MM.1S (cell line): ENCODE data around the gene ZNF101.
"Not testable (repeated sequence)": the region's sequence is repeated elsewhere in the genome, so short reads cannot be mapped to it uniquely, and the experiment has no call there.

ENCODE experiments used
- DNase-seq: peaks from one replicate; pipeline ENCODE4 v3.0.0-alpha.2; 2015
- H2AFZ ChIP-seq: fragments of 300-600 bp; sonication (generic); 2 replicates; pipeline ENCODE4 v1.6.0; 2016; ENCODE audit warnings: antibody characterized with exemption, low read length
- H3F3A ChIP-seq: fragments of 300-600 bp; sonication (generic); 2 replicates; pipeline ENCODE4 v1.6.1; 2016; ENCODE audit warnings: mild to moderate bottlenecking, antibody characterized with exemption, low read length, moderate library complexity, mixed read lengths; ENCODE audit not compliant: insufficient read depth
- H3K27ac ChIP-seq: fragments of 300-600 bp; sonication (generic); 2 replicates; pipeline ENCODE4 v1.5.1; 2016; ENCODE audit warnings: mild to moderate bottlenecking, low read length
- H3K27me3 ChIP-seq: fragments of 300-600 bp; sonication (generic); replicated peaks from 2 replicates; pipeline ENCODE4 v1.6.0; 2016; ENCODE audit warnings: low read length; ENCODE audit not compliant: insufficient read depth
- H3K36me3 ChIP-seq: fragments of 300-600 bp; sonication (generic); replicated peaks from 2 replicates; pipeline ENCODE4 v1.6.1; 2016; ENCODE audit warnings: mild to moderate bottlenecking, low read length, mixed read lengths; ENCODE audit not compliant: insufficient read depth
- H3K4me1 ChIP-seq: fragments of 300-600 bp; sonication (generic); 2 replicates; pipeline ENCODE4 v1.6.1; 2016; ENCODE audit warnings: low read length, mixed read lengths
- H3K4me2 ChIP-seq: fragments of 300-600 bp; sonication (generic); 2 replicates; pipeline ENCODE4 v1.6.0; 2016; ENCODE audit warnings: low read depth, low read length
- H3K4me3 ChIP-seq: fragments of 300-600 bp; sonication (generic); 2 replicates; pipeline ENCODE4 v1.5.1; 2016; ENCODE audit warnings: low read length, mixed read lengths
- H3K79me2 ChIP-seq: fragments of 300-600 bp; sonication (generic); 2 replicates; pipeline ENCODE4 v1.6.1; 2016; ENCODE audit warnings: mixed run types, low read length, mixed read lengths
- H3K9ac ChIP-seq: fragments of 300-600 bp; sonication (generic); 2 replicates; pipeline ENCODE4 v1.6.1; 2016; ENCODE audit warnings: low read length, mixed read lengths
- H3K9me2 ChIP-seq: fragments of 300-600 bp; sonication (generic); replicated peaks from 2 replicates; pipeline ENCODE4 v1.6.1; 2016; ENCODE audit warnings: mild to moderate bottlenecking, low read length, mixed read lengths; ENCODE audit not compliant: insufficient read depth
- H3K9me3 ChIP-seq: fragments of 300-600 bp; sonication (generic); replicated peaks from 2 replicates; pipeline ENCODE4 v1.6.1; 2016; ENCODE audit warnings: mild to moderate bottlenecking, low read length, mixed read lengths; ENCODE audit not compliant: insufficient read depth
- H4K20me1 ChIP-seq: fragments of 300-600 bp; sonication (generic); 2 replicates; pipeline ENCODE4 v1.6.1; 2016; ENCODE audit warnings: mild to moderate bottlenecking, low read length, moderate library complexity, mixed read lengths; ENCODE audit not compliant: insufficient read depth
- EZH2 ChIP-seq: fragments of 300-600 bp; sonication (generic); optimal IDR thresholded peaks from 2 replicates; pipeline ENCODE3; 2017; ENCODE audit warnings: low read depth, mild to moderate bottlenecking, antibody characterized with exemption, low read length, mixed read lengths
- EZH2phosphoT487 ChIP-seq: fragments of 300-600 bp; sonication (generic); IDR thresholded peaks from 2 replicates; pipeline ENCODE4 v1.6.1; 2018; ENCODE audit warnings: antibody characterized with exemption, low read length
- TF ChIP-seq, protein P1 (sequence below): fragments of 300-600 bp; sonication (generic); IDR thresholded peaks from 2 replicates; pipeline ENCODE4 v1.5.1; 2016; ENCODE audit warnings: antibody characterized with exemption, low read length, mixed read lengths

The ZNF101 gene

DNA sequence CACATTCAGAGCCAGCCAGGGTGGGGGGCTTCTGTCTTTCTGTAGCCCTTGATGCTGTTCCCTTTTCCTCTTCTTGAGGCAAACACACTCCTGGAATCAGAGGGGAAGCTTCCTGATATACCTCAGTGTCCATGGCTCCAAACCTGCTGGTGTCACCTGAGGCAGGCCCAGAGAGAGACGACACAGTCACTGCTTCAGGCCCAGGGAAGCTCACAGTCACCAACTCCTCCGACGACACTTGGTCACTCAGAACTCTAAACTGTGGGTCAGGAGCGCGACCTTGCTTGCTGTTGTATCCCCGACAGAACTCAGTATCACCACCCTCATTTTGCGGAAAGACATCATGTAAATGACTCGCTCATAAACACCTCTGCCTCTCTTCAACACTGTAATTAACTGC, 6.3 kb upstream of the ZNF101 start:
- Histone ChIP-seq H3K9ac (no peak overlapping the region; the same call in 1 of the 2 replicates), H3K79me2 (peaks cover 37% of the 10 kb centered on the region), H3K9me2 (no peaks in the 10 kb centered on the region), H3K27me3 (no peaks in the 10 kb centered on the region), H3K36me3 (peaks cover 5% of the 10 kb centered on the region; the same call in 1 of the 2 replicates), H4K20me1 (no peaks in the 10 kb centered on the region), H3K4me3 (peak overlapping the region; percentile 98), H2AFZ (no peak overlapping the region), H3K27ac (no peak overlapping the region), H3K4me2 (peak overlapping the region; percentile 97), H3F3A (peaks cover under 1% of the 10 kb centered on the region), H3K9me3 (no peaks in the 10 kb centered on the region), H3K4me1 (0 out of 2 replicates have a peak, but pooled peaks cover 6% of the 10 kb centered on the region)
- TF ChIP-seq EZH2 = no peak
- no peak for TF ChIP-seq EZH2phosphoT487
- TF ChIP-seq, protein P1, sequence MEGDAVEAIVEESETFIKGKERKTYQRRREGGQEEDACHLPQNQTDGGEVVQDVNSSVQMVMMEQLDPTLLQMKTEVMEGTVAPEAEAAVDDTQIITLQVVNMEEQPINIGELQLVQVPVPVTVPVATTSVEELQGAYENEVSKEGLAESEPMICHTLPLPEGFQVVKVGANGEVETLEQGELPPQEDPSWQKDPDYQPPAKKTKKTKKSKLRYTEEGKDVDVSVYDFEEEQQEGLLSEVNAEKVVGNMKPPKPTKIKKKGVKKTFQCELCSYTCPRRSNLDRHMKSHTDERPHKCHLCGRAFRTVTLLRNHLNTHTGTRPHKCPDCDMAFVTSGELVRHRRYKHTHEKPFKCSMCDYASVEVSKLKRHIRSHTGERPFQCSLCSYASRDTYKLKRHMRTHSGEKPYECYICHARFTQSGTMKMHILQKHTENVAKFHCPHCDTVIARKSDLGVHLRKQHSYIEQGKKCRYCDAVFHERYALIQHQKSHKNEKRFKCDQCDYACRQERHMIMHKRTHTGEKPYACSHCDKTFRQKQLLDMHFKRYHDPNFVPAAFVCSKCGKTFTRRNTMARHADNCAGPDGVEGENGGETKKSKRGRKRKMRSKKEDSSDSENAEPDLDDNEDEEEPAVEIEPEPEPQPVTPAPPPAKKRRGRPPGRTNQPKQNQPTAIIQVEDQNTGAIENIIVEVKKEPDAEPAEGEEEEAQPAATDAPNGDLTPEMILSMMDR = no peak
- no peak for DNase-seq

- H3K4me1 ChIP-seq = peaks cover 9% of the 10 kb centered on the region; the same call in 1 of the 2 replicates
- no peaks in the 10 kb centered on the region for H4K20me1 ChIP-seq
- H3K9ac ChIP-seq = peak overlapping the region; percentile 94
- peak overlapping the region; percentile 79 for H2AFZ ChIP-seq
- H3K79me2 ChIP-seq = peaks cover 37% of the 10 kb centered on the region
- TF ChIP-seq, protein P1 = no peak
- TF ChIP-seq EZH2 = no peak
- H3K27ac ChIP-seq = peak overlapping the region; percentile 86; the same call in 1 of the 2 replicates
- H3K9me3 ChIP-seq = no peaks in the 10 kb centered on the region
- H3K27me3 ChIP-seq = no peaks in the 10 kb centered on the region
- peaks cover 5% of the 10 kb centered on the region; the same call in 1 of the 2 replicates for H3K36me3 ChIP-seq
- peak overlapping the region; percentile 98 for H3K4me3 ChIP-seq
- H3K9me2 ChIP-seq = no peaks in the 10 kb centered on the region
- H3F3A ChIP-seq = peaks cover 6% of the 10 kb centered on the region
- peak overlapping the region; percentile 97 for H3K4me2 ChIP-seq
- DNase-seq = no peak
Measured at GRCh38 chr19:19662871-19663255, 5.8 kb upstream of the ZNF101 start.

GRCh38 chr19:19663256-19664120, 5.2 kb upstream of the ZNF101 start, which contains the start of gene ATP13A1:
Gene ATP13A1, minus strand, starts transcription at chr19:19663676. Its CDS starts 10 bp downstream, at chr19:19663666.
- peak within 1 kb of the TSS; percentile 94 for H3K9ac ChIP-seq
- H3K4me1 ChIP-seq = peaks cover 9% of the 10 kb centered on the region; the same call in 1 of the 2 replicates
- peak within 1 kb of the TSS; percentile 84 for H2AFZ ChIP-seq
- H3K4me3 ChIP-seq = peak within 1 kb of the TSS; percentile 98
- no peaks in the 10 kb centered on the region for H3K9me2 ChIP-seq
- TF ChIP-seq EZH2 (no peak), EZH2phosphoT487 (no peak)
- TF ChIP-seq, protein P1 = peak; percentile 17; the same call in 1 of the 2 replicates
- H4K20me1 ChIP-seq = no peaks in the 10 kb centered on the region
- peak within 1 kb of the TSS; percentile 97 for H3K4me2 ChIP-seq
- no peaks in the 10 kb centered on the region for H3K9me3 ChIP-seq
- no peaks in the 10 kb centered on the region for H3K27me3 ChIP-seq
- peaks cover 12% of the 10 kb centered on the region for H3F3A ChIP-seq
- peaks cover 33% of the 10 kb centered on the region for H3K79me2 ChIP-seq
- peak; percentile 94 for DNase-seq
- H3K36me3 ChIP-seq = peaks cover 5% of the 10 kb centered on the region; the same call in 1 of the 2 replicates
- peak within 1 kb of the TSS; percentile 86 for H3K27ac ChIP-seq

GRCh38 chr19:19665420-19665948, 3.2 kb upstream of the ZNF101 start:
- not testable (repeated sequence) for H3K4me3 ChIP-seq, H3K9me2 ChIP-seq, H3K4me1 ChIP-seq, H2AFZ ChIP-seq, H3K36me3 ChIP-seq, H3K27me3 ChIP-seq, H3K27ac ChIP-seq, H3K4me2 ChIP-seq, H3K9me3 ChIP-seq, DNase-seq, H3K9ac ChIP-seq, H4K20me1 ChIP-seq
- Histone ChIP-seq H3F3A (peaks cover 13% of the 10 kb centered on the region), H3K79me2 (peaks cover 43% of the 10 kb centered on the region)
